ENCODE data around the gene EML4.

Gene EML4

DNA sequence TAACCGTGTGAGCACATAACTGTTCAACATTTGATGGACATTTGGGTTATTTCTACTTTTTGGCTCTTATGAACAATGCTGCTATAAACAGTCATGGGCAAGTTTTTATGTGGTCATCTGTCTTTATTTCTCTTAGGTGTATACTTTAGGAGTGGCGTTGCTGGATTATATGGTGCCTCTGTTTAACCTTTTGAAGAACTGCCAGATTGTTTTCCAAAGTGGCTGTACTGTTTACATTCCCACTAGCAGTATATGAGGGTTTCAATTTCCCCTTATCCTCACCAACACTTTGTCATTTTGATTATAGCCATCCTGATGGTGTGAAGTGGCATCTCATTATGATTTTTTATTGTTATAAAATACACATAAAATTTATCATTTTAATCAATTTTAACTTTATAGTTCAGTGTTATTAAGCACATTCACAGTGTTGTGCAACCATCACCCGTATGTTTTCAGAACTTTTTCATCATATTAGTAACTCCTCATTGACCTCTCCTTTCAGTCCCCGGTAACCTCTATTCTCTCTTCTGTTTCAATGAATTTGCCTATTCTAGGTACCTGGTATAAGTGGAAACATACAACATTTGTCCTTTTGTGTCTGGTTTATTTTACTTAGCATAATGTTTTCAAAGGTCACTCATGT lies 55.4 kb downstream of the EML4 start:
- DNase-seq (ENCODE audit: low spot score) = no peak

GRCh38 chr2:42225573-42225972 lies 56.4 kb downstream of the EML4 start:
- DNase-seq (ENCODE audit: low spot score) = no peak

- no peak for DNase-seq (ENCODE audit: low spot score)
Observed at GRCh38 chr2:42227491-42227890, 58.3 kb downstream of the EML4 start.

DNA sequence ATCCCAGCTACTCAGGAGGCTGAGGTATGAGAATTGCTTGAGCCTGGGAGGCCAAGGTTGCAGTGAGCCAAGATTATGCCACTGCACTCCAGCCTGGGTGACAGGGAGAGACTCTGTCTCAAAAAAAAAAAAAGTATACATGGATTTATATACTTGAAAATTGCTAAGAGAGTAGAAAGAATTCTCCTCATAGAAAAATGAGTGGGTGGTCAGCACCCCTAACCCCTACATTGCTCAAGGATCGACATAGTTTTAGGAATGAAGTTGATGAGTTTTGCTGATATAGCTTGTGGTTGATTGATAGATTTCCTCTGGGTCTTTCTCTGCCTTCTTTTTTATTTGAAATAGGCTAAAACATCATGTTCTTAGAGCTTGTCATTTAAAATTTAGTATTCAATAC lies 58.9 kb downstream of the EML4 start:
- DNase-seq (ENCODE audit: low spot score) = no peak

DNA sequence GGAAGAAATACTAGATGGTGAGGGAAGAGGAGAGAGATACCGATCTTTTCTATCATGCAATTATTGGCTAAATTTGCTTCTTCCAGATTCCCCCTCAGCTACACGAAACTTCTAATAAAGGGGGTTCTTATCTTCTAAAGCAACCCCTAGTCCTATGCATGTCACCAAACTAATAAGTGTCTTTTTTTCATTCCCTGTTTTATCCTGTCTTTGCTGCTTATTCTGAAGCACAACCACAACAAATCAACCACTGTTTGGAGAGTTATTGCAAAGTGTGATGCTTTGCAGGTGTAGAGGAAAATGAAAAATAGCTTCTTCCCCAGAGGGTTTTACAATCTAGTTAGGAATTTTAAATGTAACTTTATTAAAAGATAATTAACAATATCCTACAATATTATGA lies 60.8 kb downstream of the EML4 start:
- no peak for DNase-seq (ENCODE audit: low spot score)

DNA sequence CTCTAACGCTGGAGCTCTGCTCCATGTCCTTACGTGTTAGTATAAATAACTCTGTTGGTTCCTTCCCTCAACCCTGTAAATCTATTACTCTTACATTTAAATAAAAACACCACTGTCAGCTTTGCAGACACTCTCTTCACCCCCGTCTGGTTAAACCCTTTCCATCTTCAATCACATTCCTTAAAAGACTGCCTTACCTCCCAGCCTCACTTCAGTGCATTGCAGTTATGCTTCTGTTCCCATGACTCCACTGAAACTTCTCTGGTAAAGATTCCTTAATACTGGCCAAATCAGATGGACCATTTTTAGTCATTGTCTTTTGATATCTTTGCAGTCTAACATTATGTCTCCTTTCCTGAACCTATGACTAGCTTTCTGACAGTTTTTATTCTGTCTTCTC lies 61.7 kb downstream of the EML4 start:
- no peak for DNase-seq (ENCODE audit: low spot score)

- no peak for DNase-seq (ENCODE audit: low spot score)
Observed at GRCh38 chr2:42232024-42232423, 62.9 kb downstream of the EML4 start.

DNA sequence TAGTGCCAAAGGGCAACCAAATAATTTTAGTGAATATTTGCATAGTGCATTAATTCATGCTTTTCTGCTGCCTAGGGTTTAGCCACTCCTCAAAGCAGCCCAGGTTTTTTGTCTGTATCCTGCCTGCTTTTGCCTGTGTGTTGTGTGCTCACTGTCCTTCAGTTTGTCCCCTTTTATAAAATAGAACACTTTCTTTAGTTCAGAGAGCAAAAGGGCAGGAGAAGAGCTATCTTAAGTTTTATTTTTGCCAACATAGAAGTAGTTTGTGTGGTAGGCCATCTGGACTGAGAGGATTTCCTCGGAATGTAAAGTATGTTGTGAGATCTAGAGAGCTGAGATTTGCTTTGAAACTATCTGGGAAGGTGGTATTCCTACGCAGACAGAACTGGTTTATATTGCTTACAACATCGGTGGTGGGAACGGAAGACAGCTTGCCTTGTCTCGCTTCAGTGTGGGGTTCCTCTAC lies 64.9 kb downstream of the EML4 start:
- DNase-seq (ENCODE audit: low spot score) = no peak

DNA sequence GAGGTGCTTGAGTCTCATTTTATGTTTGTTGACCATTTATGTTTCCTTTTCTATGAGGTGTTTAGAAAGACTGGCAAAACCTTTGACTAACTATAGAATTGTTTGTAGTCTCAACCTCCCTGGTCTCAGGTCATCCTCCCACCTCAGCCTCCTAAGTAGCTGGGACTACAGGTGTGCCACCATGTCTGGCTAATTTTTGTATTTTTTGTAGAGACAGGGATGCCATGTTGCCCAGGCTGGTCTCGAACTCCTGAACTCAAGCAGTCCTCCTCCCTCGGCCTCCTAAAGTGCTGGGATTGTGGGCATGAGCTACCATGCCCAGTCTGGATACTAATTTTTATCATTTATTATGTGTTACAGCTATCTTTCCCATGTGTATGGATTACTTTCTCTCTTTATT lies 67.8 kb downstream of the EML4 start:
- DNase-seq (ENCODE audit: low spot score) = no peak

DNA sequence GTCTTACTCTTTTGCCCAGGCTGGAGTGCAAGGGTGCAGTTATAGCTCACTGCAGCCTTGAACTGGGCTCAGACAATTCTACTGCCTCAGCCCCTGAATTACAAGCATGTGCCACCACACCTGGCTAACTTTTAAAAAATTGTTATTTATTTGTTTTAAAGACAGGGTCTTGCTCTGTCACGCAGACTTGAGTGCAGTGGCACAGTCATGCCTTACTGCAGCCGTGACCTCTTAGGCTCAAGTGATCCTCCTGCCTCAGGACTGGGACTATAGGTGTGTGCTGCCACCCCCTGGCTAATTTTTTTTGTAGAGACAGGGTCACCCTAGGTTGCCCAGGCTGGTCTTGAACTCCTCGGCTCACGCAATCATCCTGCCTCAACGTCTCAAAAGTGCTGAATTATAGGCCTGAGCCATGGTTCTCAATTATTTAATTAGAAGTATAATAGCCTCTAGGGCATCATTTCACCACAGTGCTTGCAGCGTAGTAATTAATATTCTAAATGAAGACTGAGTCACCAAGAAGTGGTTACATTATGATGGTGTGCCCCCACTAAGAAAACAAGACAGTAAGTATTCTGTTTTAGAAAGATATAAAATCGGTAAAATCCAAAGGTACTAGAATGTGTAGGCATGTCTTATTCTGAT lies 69.6 kb downstream of the EML4 start:
- DNase-seq (ENCODE audit: low spot score) = peak; percentile 29

- no peak for DNase-seq (ENCODE audit: low spot score)
Observed at GRCh38 chr2:42239289-42239661, 70.1 kb downstream of the EML4 start.

GRCh38 chr2:42239811-42240210 lies 70.7 kb downstream of the EML4 start:
- no peak for DNase-seq (ENCODE audit: low spot score)

DNA sequence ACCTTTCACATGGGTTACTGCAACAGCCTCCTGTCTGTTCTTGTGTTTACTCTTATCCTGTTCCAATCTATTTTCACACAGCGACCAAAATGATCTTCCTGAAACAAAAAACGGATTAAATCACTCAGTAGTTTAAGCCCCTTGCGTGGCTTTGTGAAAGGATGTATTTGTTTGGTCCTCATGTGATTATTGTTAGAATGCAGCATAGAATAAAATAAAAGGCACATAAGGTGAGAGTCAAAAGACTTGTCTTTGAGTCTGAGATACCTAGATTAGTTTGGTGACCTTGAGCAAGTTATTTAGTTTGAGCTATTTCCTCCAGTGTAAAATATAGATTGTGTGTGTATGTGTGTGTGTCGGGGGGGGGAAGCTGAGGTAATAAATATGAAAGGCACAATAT lies 72.4 kb downstream of the EML4 start:
- no peak for DNase-seq (ENCODE audit: low spot score)

GRCh38 chr2:42243297-42243696 lies 74.1 kb downstream of the EML4 start:
- no peak for DNase-seq (ENCODE audit: low spot score)

- DNase-seq (ENCODE audit: low spot score) = no peak
Observed at GRCh38 chr2:42244520-42244919, 75.4 kb downstream of the EML4 start.

DNA sequence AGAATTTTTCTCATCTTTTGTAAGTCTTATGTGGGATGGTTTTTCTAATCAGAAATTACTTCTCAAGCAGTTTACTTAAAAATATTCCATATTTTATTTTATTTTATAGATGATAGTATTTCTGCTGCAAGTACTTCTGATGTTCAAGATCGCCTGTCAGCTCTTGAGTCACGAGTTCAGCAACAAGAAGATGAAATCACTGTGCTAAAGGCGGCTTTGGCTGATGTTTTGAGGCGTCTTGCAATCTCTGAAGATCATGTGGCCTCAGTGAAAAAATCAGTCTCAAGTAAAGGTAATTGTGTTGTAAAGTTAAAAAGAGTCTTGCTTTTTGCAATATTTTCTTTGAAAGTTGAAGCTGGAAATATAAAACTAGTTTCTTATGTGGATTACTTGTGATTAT lies 76.2 kb downstream of the EML4 start:
- DNase-seq (ENCODE audit: low spot score) = no peak

- DNase-seq (ENCODE audit: low spot score) = no peak
Observed at GRCh38 chr2:42246562-42246961, 77.4 kb downstream of the EML4 start.

GRCh38 chr2:42248846-42249245 lies 79.7 kb downstream of the EML4 start:
- no peak for DNase-seq (ENCODE audit: low spot score)

DNA sequence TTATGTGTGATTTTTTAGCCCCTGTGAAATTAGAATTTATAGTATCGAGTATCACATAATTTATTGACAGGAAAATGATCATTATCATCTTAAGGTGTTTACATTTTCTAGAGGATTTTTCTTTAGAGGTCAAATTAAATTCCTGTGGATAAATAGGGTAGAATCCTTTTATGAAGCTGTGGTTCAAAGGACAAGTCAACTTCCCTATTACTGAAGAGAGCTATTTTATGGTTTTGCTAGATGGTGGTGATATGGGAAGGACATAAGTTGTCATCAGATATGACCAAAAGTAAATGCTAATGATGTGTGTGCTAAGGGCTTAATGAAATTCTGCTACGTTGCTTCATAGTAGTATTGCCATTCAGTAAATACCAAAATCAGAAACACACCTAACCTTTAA lies 80.1 kb downstream of the EML4 start:
- DNase-seq (ENCODE audit: low spot score) = no peak

GRCh38 chr2:42249887-42250286 lies 80.7 kb downstream of the EML4 start:
- DNase-seq (ENCODE audit: low spot score) = no peak

- no peak for DNase-seq (ENCODE audit: low spot score)
Observed at GRCh38 chr2:42250925-42251324, 81.8 kb downstream of the EML4 start.

GRCh38 chr2:42252464-42252863 lies 83.3 kb downstream of the EML4 start:
- no peak for DNase-seq (ENCODE audit: low spot score)

DNA sequence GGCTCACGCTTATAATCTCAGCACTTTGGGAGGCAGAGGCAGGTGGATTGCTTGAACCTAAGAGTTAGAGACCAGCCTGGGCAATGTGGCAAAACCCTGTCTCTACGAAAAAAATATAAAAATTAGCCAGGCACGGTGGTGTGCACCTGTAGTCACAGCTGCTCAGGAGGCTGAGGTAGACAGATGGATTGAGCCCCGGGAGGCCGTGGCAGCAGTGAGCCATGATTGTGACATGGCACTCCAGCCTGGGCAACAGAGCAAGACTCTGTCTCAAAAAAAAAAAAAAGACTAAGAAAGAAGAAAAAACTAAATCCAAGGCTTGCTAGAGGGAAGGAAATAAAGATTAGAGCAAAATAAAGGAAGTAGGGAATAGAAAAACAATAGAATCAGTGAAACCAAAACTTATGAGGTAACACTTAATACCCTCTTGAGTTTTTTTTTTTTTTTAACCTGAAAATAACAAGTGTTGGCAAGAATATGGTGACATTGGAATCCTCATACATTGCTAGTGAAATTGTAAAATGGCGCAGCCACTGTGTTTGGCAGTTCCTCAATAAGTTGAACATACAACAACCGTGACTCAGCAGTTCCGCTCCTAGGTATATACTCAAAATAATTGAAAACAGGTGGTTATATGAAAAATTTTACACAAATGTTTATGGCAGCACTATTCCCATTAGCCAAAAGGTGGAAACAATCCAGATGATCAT lies 85.2 kb downstream of the EML4 start:
- no peak for DNase-seq (ENCODE audit: low spot score)

DNA sequence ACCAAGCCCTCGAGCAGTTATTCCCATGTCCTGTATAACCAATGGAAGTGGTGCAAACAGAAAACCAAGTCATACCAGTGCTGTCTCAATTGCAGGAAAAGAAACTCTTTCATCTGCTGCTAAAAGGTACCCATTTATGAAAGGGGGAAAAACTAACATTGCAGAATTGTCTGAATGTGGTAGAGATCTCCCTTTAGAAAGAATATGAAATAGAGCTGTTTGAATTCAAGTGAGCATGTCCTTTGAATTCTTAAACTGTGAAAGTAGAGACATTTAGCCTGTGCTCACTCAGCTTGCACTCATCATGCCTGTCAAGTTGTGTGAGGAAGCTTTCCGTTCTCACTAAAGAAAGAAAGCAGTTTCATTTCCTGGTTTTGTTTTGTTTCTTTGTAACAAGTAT lies 87.4 kb downstream of the EML4 start:
- peak; percentile 38 for DNase-seq (ENCODE audit: low spot score)

All from pons (tissue), 1 donor.